ENCODE measurements around the gene RHBDF2.

GRCh38 chr17:76543482-76543825, 42.2 kb upstream of the RHBDF2 start:
- TF ChIP-seq YY1 (IDR thresholded peaks at IDR 0.05; ENCODE audit: insufficient read depth, insufficient read length) = no peak
- TF ChIP-seq ZNF274 (IDR thresholded peaks at IDR 0.05; ENCODE audit: low read depth, low read length) = no peak
- TF ChIP-seq SUZ12 (IDR thresholded peaks at IDR 0.05; ENCODE audit: extremely low read depth, insufficient read depth, insufficient read length) = no peak
